ENCODE data around the gene LTBP1. TPM values are rescaled to one million over a fixed set of nuclear protein-coding genes. Genes with fewer than 3 reads are reported as not detected.

LTBP1 gene
- total and polyA plus RNA-seq, 2 of the 13 experiments (the other 11 are each of a cell fraction or from before 2014, with no cell fraction given) = 0.12 to 0.22 TPM

- no peak for TF ChIP-seq RBAK (CRISPR knock-in tag; IDR thresholded peaks at IDR 0.05)
- TF ChIP-seq CEBPZ (IDR thresholded peaks at IDR 0.05; ENCODE audit: low read length) = no peak
- TF ChIP-seq HNRNPUL1 (IDR thresholded peaks at IDR 0.05; ENCODE audit: low read depth, low read length) = no peak
- no peak for TF ChIP-seq ZFP82 (CRISPR knock-in tag; IDR thresholded peaks at IDR 0.05; ENCODE audit: borderline replicate concordance)
These were observed 105.0 kb downstream of the LTBP1 start (continued) for GRCh38 chr2:33051586-33052360.

GRCh38 chr2:33052361-33052735 lies 105.6 kb downstream of the LTBP1 start:
- CTCF ChIA-PET (ENCODE audit: low intra/inter-chr PET ratio, low total read pairs) = no interaction called here
- Histone ChIP-seq H3K27me3 (ENCODE audit: control insufficient read depth in 1 of 2, insufficient read depth in 2 of 2, low read length in 2 of 2) (no peaks in the 10 kb centered on the region), H3K36me3 (replicated peaks in 1 of 2; ENCODE audit: control insufficient read depth in 1 of 2, insufficient read depth in 2 of 2, low read length in 2 of 2) (no peaks in the 10 kb centered on the region), H3K4me1 (ENCODE audit: insufficient read depth, low read length) (no peaks in the 10 kb centered on the region), H4K20me1 (ENCODE audit: insufficient read depth, low read length) (no peaks in the 10 kb centered on the region), H3K4me3 (replicated peaks in 1 of 3; ENCODE audit: insufficient read depth in 1 of 3, low read depth in 2 of 3, low read length in 3 of 3) (no peak overlapping the region), H3K9me3 (ENCODE audit: low read length) (no peaks in the 10 kb centered on the region), H2AFZ (ENCODE audit: low read length) (no peak overlapping the region), H3K9ac (ENCODE audit: insufficient read depth, low read depth, low read length) (no peak overlapping the region), H3K27ac (ENCODE audit: extremely low read length, insufficient read depth, low read length) (no peak overlapping the region), H3K79me2 (ENCODE audit: insufficient read depth, low read length) (no peaks in the 10 kb centered on the region), H3K4me2 (ENCODE audit: low read depth, low read length) (no peak overlapping the region)
- no peak for ATAC-seq
- WGBS (ENCODE audit: low lambda C conversion rate) = 52% methylated on average over 3 of the region's 3 CpGs
- no peak for DNase-seq (ENCODE audit: low spot score)
- POLR2A ChIA-PET = no interaction called here
- in situ Hi-C loops (cut with HindIII; ENCODE audit: extremely low pct_ligation_motif_present, low pct_unique_long_range_greater_than_20kb) = no loop called here
- no peak for FAIRE-seq
- intact Hi-C loops (cut with micrococcal nuclease; ENCODE audit: unreplicated experiment) = no loop called here
- no TSS peak for BruUV-seq (replicated peaks)
- TF ChIP-seq ZBTB42 (CRISPR knock-in tag; IDR thresholded peaks at IDR 0.05) (no peak), ZBTB44 (CRISPR knock-in tag; IDR thresholded peaks at IDR 0.05) (no peak), ZC3H4 (CRISPR knock-in tag; IDR thresholded peaks at IDR 0.05; ENCODE audit: borderline replicate concordance) (no peak), ZNF446 (CRISPR knock-in tag; IDR thresholded peaks at IDR 0.05) (no peak), ZNF124 (CRISPR knock-in tag; IDR thresholded peaks at IDR 0.05) (no peak), ZNF557 (CRISPR knock-in tag; IDR thresholded peaks at IDR 0.05) (no peak), TFDP2 (CRISPR knock-in tag; IDR thresholded peaks at IDR 0.05) (no peak), ZNF577 (CRISPR knock-in tag; IDR thresholded peaks at IDR 0.05; ENCODE audit: borderline replicate concordance, low read depth) (no peak), TBP (CRISPR knock-in tag; IDR thresholded peaks at IDR 0.05) (no peak), ZMYM4 (CRISPR knock-in tag; IDR thresholded peaks at IDR 0.05) (no peak), RBM22 (optimal IDR thresholded peaks at IDR 0.05; ENCODE audit: low read length) (no peak), ZNF367 (CRISPR knock-in tag; IDR thresholded peaks at IDR 0.05; ENCODE audit: borderline replicate concordance) (no peak), RARA (CRISPR knock-in tag; IDR thresholded peaks at IDR 0.05) (no peak)

Measured in HepG2 (cell line).